ENCODE results near the gene LYL1.

The LYL1 gene

DNA sequence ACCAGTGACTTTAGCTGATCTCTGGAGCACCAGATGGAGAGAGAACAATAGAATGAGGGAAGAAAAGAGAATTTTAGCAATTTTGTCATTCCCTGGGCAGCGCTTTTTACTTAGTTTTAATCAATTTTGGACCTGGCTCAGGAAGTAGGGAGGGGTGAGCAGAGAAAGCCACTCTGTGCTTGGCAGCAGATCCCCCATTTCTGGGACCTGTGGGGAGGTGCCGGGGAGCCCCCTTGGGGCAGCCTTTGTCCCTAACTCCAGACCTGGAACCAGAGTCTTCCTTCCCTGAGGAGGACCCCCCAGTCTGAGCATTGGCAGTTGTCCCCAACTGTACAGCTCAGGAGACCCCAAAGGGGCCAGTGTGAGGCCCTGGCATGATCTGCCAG is 10.5 kb downstream of the LYL1 start:
- H3K4me3 Mint-ChIP-seq = no peak overlapping the region

GRCh38 chr19:13091400-13092157 is 11.1 kb downstream of the LYL1 start:
- peaks cover 24% of the 10 kb centered on the region for H3K4me1 Mint-ChIP-seq

More for the DNA sequence above, 10.5 kb downstream of the LYL1 start:
- no peak for TF ChIP-seq CTCF (IDR thresholded peaks at IDR 0.05)
- no peak for DNase-seq
- Mint-ChIP-seq H3K9me3 (peaks cover 3% of the 10 kb centered on the region), H3K27me3 (ENCODE audit: low read depth, poor library complexity) (peaks cover 89% of the 10 kb centered on the region), H3K36me3 (ENCODE audit: low read depth) (no peaks in the 10 kb centered on the region), H3K4me1 (peaks cover 27% of the 10 kb centered on the region), H3K27ac (no peak overlapping the region)

DNA sequence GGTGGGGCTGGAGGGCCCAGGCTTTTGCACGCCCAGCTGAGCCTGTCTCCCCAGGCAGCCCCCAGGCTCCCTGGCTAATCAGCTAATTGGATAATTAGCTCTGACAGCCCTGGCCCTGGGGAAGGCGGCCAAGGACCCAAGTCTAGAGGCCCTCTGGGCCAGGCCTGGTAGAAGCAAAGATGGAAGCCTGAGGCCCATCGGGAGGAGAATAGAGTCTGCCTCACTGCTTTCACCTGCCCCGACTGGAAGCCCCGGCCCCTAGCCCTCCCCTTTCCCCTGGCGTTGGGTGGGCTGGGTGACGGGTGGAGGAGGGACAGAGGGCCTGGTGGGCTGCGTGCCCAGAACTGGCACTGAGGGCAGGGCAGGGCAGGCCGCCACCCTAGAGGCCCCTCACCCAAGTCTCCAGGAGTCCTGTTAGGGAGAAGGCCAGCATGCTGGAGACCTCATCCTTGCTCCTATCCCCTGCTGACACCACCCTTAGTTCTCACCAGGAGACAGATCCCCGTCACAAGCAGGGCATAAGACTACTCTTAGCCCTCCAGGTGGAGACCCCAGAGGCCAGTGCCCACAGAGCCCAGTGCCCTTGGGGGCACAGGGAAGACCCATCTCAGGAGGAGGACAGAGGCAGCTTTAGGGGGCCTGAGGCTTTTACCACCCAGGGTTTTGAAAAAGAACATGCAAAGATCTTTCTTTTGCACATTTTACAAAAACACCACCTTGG is 12.0 kb downstream of the LYL1 start:
- DNase-seq = no peak
- TF ChIP-seq CTCF (IDR thresholded peaks at IDR 0.05) = no peak
- Mint-ChIP-seq H3K27ac (no peak overlapping the region), H3K4me1 (peaks cover 22% of the 10 kb centered on the region), H3K27me3 (ENCODE audit: low read depth, poor library complexity) (peaks cover 87% of the 10 kb centered on the region), H3K9me3 (no peaks in the 10 kb centered on the region), H3K4me3 (no peak overlapping the region), H3K36me3 (ENCODE audit: low read depth) (no peaks in the 10 kb centered on the region)

More at GRCh38 chr19:13091400-13092157, 11.1 kb downstream of the LYL1 start:
- Mint-ChIP-seq H3K36me3 (ENCODE audit: low read depth) (no peaks in the 10 kb centered on the region), H3K27me3 (ENCODE audit: low read depth, poor library complexity) (peaks cover 87% of the 10 kb centered on the region), H3K4me3 (no peak overlapping the region), H3K27ac (no peak overlapping the region), H3K9me3 (no peaks in the 10 kb centered on the region)
- no peak for DNase-seq
- TF ChIP-seq CTCF (IDR thresholded peaks at IDR 0.05) = no peak

DNA sequence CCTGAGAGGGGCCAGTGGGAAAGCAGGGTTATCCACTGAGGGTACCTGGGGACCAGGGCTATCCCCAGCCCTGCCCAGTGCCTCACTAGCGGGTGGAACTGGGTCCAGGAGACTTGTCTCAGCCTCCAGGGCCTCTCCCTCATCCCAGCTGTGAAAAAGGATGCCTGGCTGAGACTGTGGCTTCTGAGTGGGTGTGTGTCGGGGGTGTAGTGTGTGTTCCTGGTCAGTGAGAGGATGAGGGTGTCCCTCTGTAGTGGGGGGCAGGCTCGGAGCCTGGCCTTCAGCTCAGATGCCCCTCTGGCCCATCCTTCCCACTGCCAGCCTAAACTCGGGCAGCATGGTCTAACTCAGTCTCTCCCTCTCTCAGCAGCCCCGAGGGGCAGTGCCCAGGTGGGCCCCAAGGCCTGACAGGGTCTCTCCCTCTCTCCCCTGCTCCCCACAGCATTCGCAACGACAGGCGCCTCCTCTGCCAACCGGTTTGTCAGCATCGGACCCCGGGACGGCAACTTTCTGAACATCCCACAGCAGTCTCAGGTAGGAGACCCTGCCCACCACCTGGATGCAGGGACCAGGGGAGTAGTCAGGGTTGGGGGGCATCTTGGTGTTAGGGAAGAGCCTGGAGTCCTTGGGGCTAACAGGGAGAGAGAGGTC is 12.7 kb downstream of the LYL1 start:
- Mint-ChIP-seq H3K36me3 (ENCODE audit: low read depth) (no peaks in the 10 kb centered on the region), H3K4me3 (no peak overlapping the region), H3K9me3 (no peaks in the 10 kb centered on the region), H3K4me1 (peaks cover 22% of the 10 kb centered on the region), H3K27me3 (ENCODE audit: low read depth, poor library complexity) (peaks cover 88% of the 10 kb centered on the region), H3K27ac (no peak overlapping the region)
- no peak for TF ChIP-seq CTCF (IDR thresholded peaks at IDR 0.05)
- DNase-seq = no peak

- H3K4me1 Mint-ChIP-seq = peaks cover 17% of the 10 kb centered on the region
These were observed 13.4 kb downstream of the LYL1 start for GRCh38 chr19:13089139-13089856.

More at GRCh38 chr19:13089139-13089856, 13.4 kb downstream of the LYL1 start:
- no peaks in the 10 kb centered on the region for H3K36me3 Mint-ChIP-seq (ENCODE audit: low read depth)
- H3K27me3 Mint-ChIP-seq (ENCODE audit: low read depth, poor library complexity) = peaks cover 88% of the 10 kb centered on the region
- TF ChIP-seq CTCF (IDR thresholded peaks at IDR 0.05) = peak; percentile 35
- no peak overlapping the region for H3K27ac Mint-ChIP-seq
- H3K4me3 Mint-ChIP-seq = no peak overlapping the region
- no peak for DNase-seq
- no peaks in the 10 kb centered on the region for H3K9me3 Mint-ChIP-seq

Measured in nephron progenitor cell (in vitro differentiated cells).